Measurements from ENCODE around the gene HS6ST3.
"Not testable (repeated sequence)": the region's sequence is repeated elsewhere in the genome, so short reads cannot be mapped to it uniquely, and the experiment has no call there.

HS6ST3 gene

GRCh38 chr13:96778302-96778701 is 688.4 kb downstream of the HS6ST3 start:
- not testable (repeated sequence) for H3K36me3 ChIP-seq (ENCODE audit: control insufficient read depth, insufficient read depth, low read length, severe bottlenecking); H3K27me3 ChIP-seq (replicated peaks; ENCODE audit: control insufficient read depth, insufficient read depth, low read length); H3K9ac ChIP-seq (ENCODE audit: low read length); DNase-seq (ENCODE audit: low read depth); H3K9me3 ChIP-seq (ENCODE audit: control insufficient read depth, low read length); H3K4me3 ChIP-seq (ENCODE audit: low read length)
- H3K4me1 ChIP-seq (ENCODE audit: control insufficient read depth, insufficient read depth, low read length), result peaks cover 11% of the 10 kb centered on the region

- DNase-seq (ENCODE audit: low read depth), result no peak
- H3K4me3 ChIP-seq (ENCODE audit: low read length), result no peak overlapping the region
- peaks cover 4% of the 10 kb centered on the region for H3K9me3 ChIP-seq (ENCODE audit: control insufficient read depth, low read length)
- H3K9ac ChIP-seq (ENCODE audit: low read length), result no peak overlapping the region
- H3K27me3 ChIP-seq (replicated peaks; ENCODE audit: control insufficient read depth, insufficient read depth, low read length), result no peaks in the 10 kb centered on the region
- peaks cover 11% of the 10 kb centered on the region for H3K4me1 ChIP-seq (ENCODE audit: control insufficient read depth, insufficient read depth, low read length)
- no peaks in the 10 kb centered on the region for H3K36me3 ChIP-seq (ENCODE audit: control insufficient read depth, insufficient read depth, low read length, severe bottlenecking)
Measured at GRCh38 chr13:96779691-96780090, 689.8 kb downstream of the HS6ST3 start.

GRCh38 chr13:96780105-96780504 is 690.2 kb downstream of the HS6ST3 start:
- Histone ChIP-seq H3K9ac (ENCODE audit: low read length) (no peak overlapping the region), H3K4me3 (ENCODE audit: low read length) (no peak overlapping the region), H3K9me3 (ENCODE audit: control insufficient read depth, low read length) (peaks cover 4% of the 10 kb centered on the region), H3K4me1 (ENCODE audit: control insufficient read depth, insufficient read depth, low read length) (peaks cover 11% of the 10 kb centered on the region), H3K36me3 (ENCODE audit: control insufficient read depth, insufficient read depth, low read length, severe bottlenecking) (no peaks in the 10 kb centered on the region), H3K27me3 (replicated peaks; ENCODE audit: control insufficient read depth, insufficient read depth, low read length) (no peaks in the 10 kb centered on the region)
- DNase-seq (ENCODE audit: low read depth), result no peak

GRCh38 chr13:96781141-96781540 is 691.2 kb downstream of the HS6ST3 start:
- Histone ChIP-seq H3K27me3 (replicated peaks; ENCODE audit: control insufficient read depth, insufficient read depth, low read length) (no peaks in the 10 kb centered on the region), H3K4me1 (ENCODE audit: control insufficient read depth, insufficient read depth, low read length) (peaks cover 11% of the 10 kb centered on the region), H3K9me3 (ENCODE audit: control insufficient read depth, low read length) (peaks cover 4% of the 10 kb centered on the region), H3K9ac (ENCODE audit: low read length) (no peak overlapping the region), H3K4me3 (ENCODE audit: low read length) (no peak overlapping the region), H3K36me3 (ENCODE audit: control insufficient read depth, insufficient read depth, low read length, severe bottlenecking) (no peaks in the 10 kb centered on the region)
- no peak for DNase-seq (ENCODE audit: low read depth)

- Histone ChIP-seq H3K4me3 (ENCODE audit: low read length) (no peak overlapping the region), H3K36me3 (ENCODE audit: control insufficient read depth, insufficient read depth, low read length, severe bottlenecking) (no peaks in the 10 kb centered on the region), H3K27me3 (replicated peaks; ENCODE audit: control insufficient read depth, insufficient read depth, low read length) (no peaks in the 10 kb centered on the region), H3K4me1 (ENCODE audit: control insufficient read depth, insufficient read depth, low read length) (peaks cover 11% of the 10 kb centered on the region), H3K9me3 (ENCODE audit: control insufficient read depth, low read length) (peaks cover 4% of the 10 kb centered on the region), H3K9ac (ENCODE audit: low read length) (no peak overlapping the region)
- DNase-seq (ENCODE audit: low read depth), result no peak
Measured at GRCh38 chr13:96782186-96782585, 692.3 kb downstream of the HS6ST3 start.

- H3K4me1 ChIP-seq (ENCODE audit: control insufficient read depth, insufficient read depth, low read length), result peaks cover 11% of the 10 kb centered on the region
- H3K27me3 ChIP-seq (replicated peaks; ENCODE audit: control insufficient read depth, insufficient read depth, low read length), result no peaks in the 10 kb centered on the region
- H3K9me3 ChIP-seq (ENCODE audit: control insufficient read depth, low read length), result no peaks in the 10 kb centered on the region
- H3K36me3 ChIP-seq (ENCODE audit: control insufficient read depth, insufficient read depth, low read length, severe bottlenecking), result no peaks in the 10 kb centered on the region
- no peak overlapping the region for H3K9ac ChIP-seq (ENCODE audit: low read length)
- no peak overlapping the region for H3K4me3 ChIP-seq (ENCODE audit: low read length)
- no peak for DNase-seq (ENCODE audit: low read depth)
Measured at GRCh38 chr13:96783057-96783456, 693.1 kb downstream of the HS6ST3 start.

- H3K36me3 ChIP-seq (ENCODE audit: control insufficient read depth, insufficient read depth, low read length, severe bottlenecking), result no peaks in the 10 kb centered on the region
- no peak overlapping the region for H3K4me3 ChIP-seq (ENCODE audit: low read length)
- H3K27me3 ChIP-seq (replicated peaks; ENCODE audit: control insufficient read depth, insufficient read depth, low read length), result no peaks in the 10 kb centered on the region
- H3K4me1 ChIP-seq (ENCODE audit: control insufficient read depth, insufficient read depth, low read length), result peaks cover 11% of the 10 kb centered on the region
- DNase-seq (ENCODE audit: low read depth), result no peak
- H3K9me3 ChIP-seq (ENCODE audit: control insufficient read depth, low read length), result no peaks in the 10 kb centered on the region
- no peak overlapping the region for H3K9ac ChIP-seq (ENCODE audit: low read length)
Measured at GRCh38 chr13:96783511-96783910, 693.6 kb downstream of the HS6ST3 start.

GRCh38 chr13:96785986-96786385 is 696.1 kb downstream of the HS6ST3 start:
- H3K4me3 ChIP-seq (ENCODE audit: low read length), result no peak overlapping the region
- no peaks in the 10 kb centered on the region for H3K9me3 ChIP-seq (ENCODE audit: control insufficient read depth, low read length)
- no peaks in the 10 kb centered on the region for H3K4me1 ChIP-seq (ENCODE audit: control insufficient read depth, insufficient read depth, low read length)
- no peak for DNase-seq (ENCODE audit: low read depth)
- no peaks in the 10 kb centered on the region for H3K27me3 ChIP-seq (replicated peaks; ENCODE audit: control insufficient read depth, insufficient read depth, low read length)
- H3K36me3 ChIP-seq (ENCODE audit: control insufficient read depth, insufficient read depth, low read length, severe bottlenecking), result no peaks in the 10 kb centered on the region
- no peak overlapping the region for H3K9ac ChIP-seq (ENCODE audit: low read length)

GRCh38 chr13:96792188-96792587 is 702.3 kb downstream of the HS6ST3 start:
- Histone ChIP-seq H3K36me3 (ENCODE audit: control insufficient read depth, insufficient read depth, low read length, severe bottlenecking) (no peaks in the 10 kb centered on the region), H3K9ac (ENCODE audit: low read length) (no peak overlapping the region), H3K9me3 (ENCODE audit: control insufficient read depth, low read length) (no peaks in the 10 kb centered on the region), H3K4me1 (ENCODE audit: control insufficient read depth, insufficient read depth, low read length) (no peaks in the 10 kb centered on the region), H3K27me3 (replicated peaks; ENCODE audit: control insufficient read depth, insufficient read depth, low read length) (no peaks in the 10 kb centered on the region), H3K4me3 (ENCODE audit: low read length) (no peak overlapping the region)
- DNase-seq (ENCODE audit: low read depth), result no peak

GRCh38 chr13:96792736-96793403 is 703.0 kb downstream of the HS6ST3 start:
- no peak for DNase-seq (ENCODE audit: low read depth)
- no peaks in the 10 kb centered on the region for H3K27me3 ChIP-seq (replicated peaks; ENCODE audit: control insufficient read depth, insufficient read depth, low read length)
- H3K4me1 ChIP-seq (ENCODE audit: control insufficient read depth, insufficient read depth, low read length), result no peaks in the 10 kb centered on the region
- H3K9ac ChIP-seq (ENCODE audit: low read length), result no peak overlapping the region
- H3K9me3 ChIP-seq (ENCODE audit: control insufficient read depth, low read length), result no peaks in the 10 kb centered on the region
- no peak overlapping the region for H3K4me3 ChIP-seq (ENCODE audit: low read length)
- no peaks in the 10 kb centered on the region for H3K36me3 ChIP-seq (ENCODE audit: control insufficient read depth, insufficient read depth, low read length, severe bottlenecking)

GRCh38 chr13:96793404-96793755 is 703.5 kb downstream of the HS6ST3 start:
- Histone ChIP-seq H3K9me3 (ENCODE audit: control insufficient read depth, low read length) (no peaks in the 10 kb centered on the region), H3K9ac (ENCODE audit: low read length) (no peak overlapping the region), H3K27me3 (replicated peaks; ENCODE audit: control insufficient read depth, insufficient read depth, low read length) (no peaks in the 10 kb centered on the region), H3K36me3 (ENCODE audit: control insufficient read depth, insufficient read depth, low read length, severe bottlenecking) (no peaks in the 10 kb centered on the region), H3K4me3 (ENCODE audit: low read length) (no peak overlapping the region), H3K4me1 (ENCODE audit: control insufficient read depth, insufficient read depth, low read length) (no peaks in the 10 kb centered on the region)
- DNase-seq (ENCODE audit: low read depth), result no peak

GRCh38 chr13:96794669-96795068 is 704.8 kb downstream of the HS6ST3 start:
- no peaks in the 10 kb centered on the region for H3K27me3 ChIP-seq (replicated peaks; ENCODE audit: control insufficient read depth, insufficient read depth, low read length)
- no peak overlapping the region for H3K9ac ChIP-seq (ENCODE audit: low read length)
- H3K4me1 ChIP-seq (ENCODE audit: control insufficient read depth, insufficient read depth, low read length), result no peaks in the 10 kb centered on the region
- H3K4me3 ChIP-seq (ENCODE audit: low read length), result no peak overlapping the region
- H3K9me3 ChIP-seq (ENCODE audit: control insufficient read depth, low read length), result no peaks in the 10 kb centered on the region
- no peaks in the 10 kb centered on the region for H3K36me3 ChIP-seq (ENCODE audit: control insufficient read depth, insufficient read depth, low read length, severe bottlenecking)
- DNase-seq (ENCODE audit: low read depth), result no peak

Data from adipocyte (in vitro differentiated cells).